HG03064 (cell line): ENCODE data around the gene FEV.

Experiments
- ATAC-seq: cut with Tn5 transposase; IDR thresholded peaks from one replicate; pipeline ENCODE4 v1.9.1; 2021; ENCODE audit warnings: low read depth; ENCODE audit not compliant: unreplicated experiment

FEV gene

GRCh38 chr2:218995561-218995960 is 10.6 kb upstream of the FEV start:
- no peak for ATAC-seq

DNA sequence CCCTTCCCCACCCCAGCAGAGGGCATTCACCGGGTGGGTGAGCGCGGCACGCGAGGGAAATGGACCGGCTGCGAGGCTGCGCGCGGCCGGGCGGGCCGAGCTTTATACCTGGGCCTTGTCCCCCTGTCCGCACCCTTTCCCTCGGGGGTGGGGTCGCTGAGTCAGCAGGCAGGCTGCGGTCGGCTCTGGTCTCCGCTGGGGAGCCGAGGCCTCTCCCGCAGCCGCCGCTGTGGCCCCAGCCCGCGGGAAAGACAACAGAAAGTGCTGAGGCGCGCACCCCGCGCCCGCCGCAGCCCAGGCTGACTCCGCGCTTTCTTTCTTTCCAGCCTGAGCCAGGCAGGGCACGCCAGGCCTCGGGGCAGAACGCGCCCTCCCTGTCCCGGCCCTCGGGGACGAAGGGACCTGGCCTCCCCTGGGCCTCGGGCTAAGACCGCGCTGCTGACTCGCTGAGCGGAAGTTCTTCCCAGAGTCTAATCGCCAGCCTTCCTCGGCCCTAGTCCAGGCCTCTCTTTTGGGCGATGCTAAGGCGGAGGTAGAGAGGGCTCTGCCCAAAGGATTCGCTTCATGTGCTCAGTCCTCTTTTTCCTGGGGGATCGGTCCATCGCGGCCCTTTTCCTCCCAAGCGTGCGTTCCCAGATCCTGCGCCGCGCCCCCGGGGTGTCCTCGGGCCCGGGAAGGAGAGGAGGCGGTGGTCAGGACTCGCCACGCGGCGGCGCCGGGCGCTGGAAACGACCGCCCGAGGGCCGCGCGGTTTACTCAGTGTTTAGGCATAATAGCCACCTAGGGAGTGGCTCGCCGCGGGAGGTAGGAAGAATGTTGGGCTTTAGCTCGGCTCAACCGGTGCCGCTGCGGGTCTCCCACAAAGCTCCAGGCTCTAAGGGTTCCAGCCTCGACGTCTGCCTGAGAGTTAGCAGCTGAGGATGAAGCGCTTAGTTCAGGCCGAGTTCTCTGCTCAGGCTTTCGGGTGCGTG is 8.6 kb upstream of the FEV start, which contains the start of gene CRYBA2:
TSS of gene CRYBA2 (minus strand) at position 78 of the 971 bp plus-strand sequence. CDS start 246 bp downstream, outside the sequence.
- ATAC-seq: no peak

- ATAC-seq: no peak
Measured at GRCh38 chr2:218992703-218993344, 7.8 kb upstream of the FEV start.

DNA sequence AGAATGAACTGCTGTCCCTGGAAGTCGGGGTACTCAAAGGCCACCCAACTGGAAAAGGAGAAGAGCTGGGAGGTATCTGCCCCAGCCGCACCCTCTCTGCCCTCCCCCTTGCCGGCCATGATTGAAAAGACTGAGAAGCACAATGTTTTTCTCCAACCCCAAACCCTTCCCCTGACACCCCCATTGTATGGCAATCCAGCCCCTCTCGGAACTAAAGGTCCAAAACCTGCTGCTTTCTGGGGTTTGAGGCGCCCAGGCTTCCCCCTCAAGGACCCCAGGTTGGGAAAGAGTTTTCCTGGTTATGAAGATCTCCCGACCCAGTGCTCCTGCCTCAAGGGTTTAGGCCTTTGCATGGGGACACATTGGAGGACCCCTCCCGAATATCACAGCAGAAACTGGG is 7.2 kb upstream of the FEV start:
- ATAC-seq: no peak

GRCh38 chr2:218991674-218992168 is 6.7 kb upstream of the FEV start:
- ATAC-seq: no peak

GRCh38 chr2:218990612-218991011 is 5.6 kb upstream of the FEV start:
- no peak for ATAC-seq

- no peak for ATAC-seq
Measured at GRCh38 chr2:218990052-218990451, 5.1 kb upstream of the FEV start.

- ATAC-seq: no peak
Measured at GRCh38 chr2:218988650-218989049, 3.7 kb upstream of the FEV start.

- ATAC-seq: no peak
Measured at GRCh38 chr2:218988164-218988563, 3.2 kb upstream of the FEV start.

GRCh38 chr2:218986148-218986761 is 1.3 kb upstream of the FEV start:
- no peak for ATAC-seq

GRCh38 chr2:218985325-218986091 is 524 bp upstream of the FEV start:
- ATAC-seq: no peak

GRCh38 chr2:218984239-218985020 is 554 bp downstream of the FEV start:
- ATAC-seq: no peak

GRCh38 chr2:218983934-218984238 is 1.1 kb downstream of the FEV start:
- no peak for ATAC-seq

GRCh38 chr2:218983263-218983933 is 1.6 kb downstream of the FEV start:
- ATAC-seq: no peak

DNA sequence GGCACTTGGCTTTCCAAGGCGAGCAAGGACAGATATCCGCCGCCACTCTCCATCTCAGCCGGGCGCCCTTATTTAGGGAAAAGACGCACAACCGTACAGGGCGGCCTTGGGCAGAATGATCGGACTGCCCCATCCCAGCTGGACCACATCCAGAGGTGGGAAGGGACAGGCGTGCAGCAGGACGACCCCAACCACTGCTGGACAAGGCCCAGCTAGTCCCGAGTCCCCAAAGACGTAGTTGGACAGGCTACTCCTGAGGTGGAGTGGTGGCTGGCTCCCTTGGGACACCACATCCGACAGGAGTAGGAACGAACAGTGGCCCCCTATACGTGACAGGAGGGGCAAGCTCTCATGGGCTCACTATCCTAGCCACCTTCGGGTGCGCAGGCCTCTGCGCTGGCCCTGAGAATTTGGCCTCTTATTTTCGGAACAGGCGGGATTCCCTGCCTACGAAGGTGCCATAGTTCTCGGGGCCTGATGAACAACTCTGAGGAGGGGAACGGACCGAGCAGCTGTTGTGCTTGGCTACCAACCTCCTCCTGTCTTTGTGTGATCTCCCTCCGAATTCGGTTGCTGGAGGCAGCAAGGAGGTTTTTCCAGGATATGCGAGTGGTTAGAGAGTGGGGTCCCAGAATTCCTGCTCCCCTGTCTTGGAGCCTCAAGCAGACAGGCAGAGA is 2.3 kb downstream of the FEV start:
- ATAC-seq: no peak

- ATAC-seq: no peak
Measured at GRCh38 chr2:218981881-218982585, 3.0 kb downstream of the FEV start.

- ATAC-seq: no peak
Measured at GRCh38 chr2:218981390-218981880, 3.5 kb downstream of the FEV start.
